ENCODE measurements around the gene CST3. TPM values are rescaled to one million over a fixed set of nuclear protein-coding genes. Genes with fewer than 3 reads are reported as not detected.
"Not testable (repeated sequence)": the region's sequence is repeated elsewhere in the genome, so short reads cannot be mapped to it uniquely, and the experiment has no call there.

The CST3 gene
- total RNA-seq, 1 donor from 2014 or later, result 163 TPM

GRCh38 chr20:23629542-23630391 is 8.0 kb downstream of the CST3 start:
- no peak for DNase-seq (ENCODE audit: low read depth, low spot score)

GRCh38 chr20:23629017-23629541 is 8.7 kb downstream of the CST3 start:
- DNase-seq (ENCODE audit: low read depth, low spot score), result peak; percentile 48

GRCh38 chr20:23628402-23629016 is 9.2 kb downstream of the CST3 start:
- DNase-seq (ENCODE audit: low read depth, low spot score), result no peak

GRCh38 chr20:23627501-23627900 is 10.3 kb downstream of the CST3 start:
- no peak for DNase-seq (ENCODE audit: low read depth, low spot score)

GRCh38 chr20:23626040-23626620 is 11.6 kb downstream of the CST3 start:
- DNase-seq (ENCODE audit: low read depth, low spot score), result no peak

GRCh38 chr20:23625236-23625964 is 12.4 kb downstream of the CST3 start:
- no peak for DNase-seq (ENCODE audit: low read depth, low spot score)

- no peak for DNase-seq (ENCODE audit: low read depth, low spot score)
Observed at GRCh38 chr20:23624324-23624691, 13.4 kb downstream of the CST3 start.

GRCh38 chr20:23623666-23624323 is 14.0 kb downstream of the CST3 start:
- no peak for DNase-seq (ENCODE audit: low read depth, low spot score)

- peak; percentile 20 for DNase-seq (ENCODE audit: low read depth, low spot score)
Observed at GRCh38 chr20:23622839-23623343, 14.9 kb downstream of the CST3 start.

GRCh38 chr20:23622401-23622800 is 15.4 kb downstream of the CST3 start:
- not testable (repeated sequence) for DNase-seq (ENCODE audit: low read depth, low spot score)

- DNase-seq (ENCODE audit: low read depth, low spot score), result not testable (repeated sequence)
Observed at GRCh38 chr20:23620670-23621386, 16.9 kb downstream of the CST3 start.

GRCh38 chr20:23614163-23614562 is 23.6 kb downstream of the CST3 start:
- DNase-seq (ENCODE audit: low read depth, low spot score), result no peak

GRCh38 chr20:23613676-23614075 is 24.1 kb downstream of the CST3 start:
- no peak for DNase-seq (ENCODE audit: low read depth, low spot score)

GRCh38 chr20:23612396-23612795 is 25.4 kb downstream of the CST3 start:
- no peak for DNase-seq (ENCODE audit: low read depth, low spot score)

GRCh38 chr20:23609486-23610109 is 28.2 kb downstream of the CST3 start:
- DNase-seq (ENCODE audit: low read depth, low spot score), result no peak

GRCh38 chr20:23608251-23608846 is 29.4 kb downstream of the CST3 start:
- DNase-seq (ENCODE audit: low read depth, low spot score), result no peak

- no peak for DNase-seq (ENCODE audit: low read depth, low spot score)
Observed at GRCh38 chr20:23607497-23608245, 30.1 kb downstream of the CST3 start.

GRCh38 chr20:23606652-23607049 is 31.1 kb downstream of the CST3 start:
- DNase-seq (ENCODE audit: low read depth, low spot score), result no peak
